Thyroid gland (tissue), 4 donors: ENCODE results near the gene ZSWIM7. TPM values are rescaled to one million over a fixed set of nuclear protein-coding genes. Genes with fewer than 3 reads are reported as not detected.
A peak's percentile ranks its signal among the peaks of the same experiment; 100 is the strongest.

Experiments
- DNase-seq, 2 donors: peaks; one replicate each; pipeline ENCODE4 v3.0.0-alpha.2; 2019
- H3K27ac ChIP-seq, 3 donors: fragments of 200-600 bp; sonication (generic); 1 replicate in 2 of 3; 2 replicates in 1 of 3; pipeline ENCODE4 v1.5.1; 2016 to 2019; ENCODE audit warnings: mild to moderate bottlenecking in 1 of 3, moderate library complexity in 1 of 3
- H3K27me3 ChIP-seq: fragments of 200-600 bp; sonication (generic); one replicate; pipeline ENCODE4 v1.5.1; 2019
- H3K36me3 ChIP-seq, 2 donors: fragments of 200-600 bp; sonication (generic); one replicate each; pipeline ENCODE4 v1.5.1; 2016 to 2019
- H3K4me1 ChIP-seq, 2 donors: fragments of 200-600 bp; sonication (generic); one replicate each; pipeline ENCODE4 v1.5.1; 2017 to 2019
- H3K4me3 ChIP-seq, 3 donors: fragments of 200-600 bp; sonication (generic); replicated peaks in 1 of 3; 1 replicate in 2 of 3; 2 replicates in 1 of 3; pipeline ENCODE4 v1.5.1; 2016; ENCODE audit warnings: mild to moderate bottlenecking in 1 of 3
- H3K9me3 ChIP-seq: fragments of 200-600 bp; sonication (generic); one replicate; pipeline ENCODE4 v1.5.1; 2017
- POLR2A ChIP-seq, 2 donors: fragments of 450-650 bp; IDR thresholded peaks; one replicate each; pipeline ENCODE4 v1.6.1; 2017; ENCODE audit warnings: antibody characterized with exemption in 2 of 2, mild to moderate bottlenecking in 2 of 2, moderate library complexity in 1 of 2
- WGBS, 2 donors: methylation state at CpG; one replicate each; pipeline ENCODE4 v1.1.5; 2017; 5-methylcytosine and 5-hydroxymethylcytosine counted together
- intact Hi-C: fragments of 100-400 bp; cut with DNase I; formaldehyde crosslinking; loops from one replicate; pipeline ENCODE4 v1.15.1; 2023
- total RNA-seq, 4 donors: library from RNA; depleted of rRNA; stranded (reverse); fragments of >200 nt; gene quantifications; one replicate each; pipeline ENCODE4 v1.2.3, GENCODE V29; 2016
- TF ChIP-seq, protein P1 (sequence below), 6 experiments: fragments of 200-600 bp in 3 of 6; fragments of 450-650 bp in 3 of 6; sonication (generic) in 3 of 6; IDR thresholded peaks; one replicate each; pipeline ENCODE4 v1.5.1; 2016 to 2019; ENCODE audit warnings: antibody characterized with exemption in 6 of 6, mild to moderate bottlenecking in 2 of 6, inconsistent platforms in 1 of 6, moderate library complexity in 1 of 6

ZSWIM7 gene, protein sequence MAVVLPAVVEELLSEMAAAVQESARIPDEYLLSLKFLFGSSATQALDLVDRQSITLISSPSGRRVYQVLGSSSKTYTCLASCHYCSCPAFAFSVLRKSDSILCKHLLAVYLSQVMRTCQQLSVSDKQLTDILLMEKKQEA
- total RNA-seq, result 10 to 100 TPM; 10.5 to 22.3 (median 13.5) TPM

GRCh38 chr17:15999141-15999973 is at the start of gene ZSWIM7, which contains the start of gene TTC19:
TSS of gene ZSWIM7 (minus strand) at chr17:15999704. CDS start at chr17:15999594, 110 bp downstream.
TSS of gene TTC19 (plus strand) at chr17:15999824. CDS start at chr17:15999849, 25 bp downstream.
- intact Hi-C loops, result loop anchor here (10.0 kb wide), 1 partner anchor 175 kb away; no protein-coding TSS in a partner anchor
- TF ChIP-seq POLR2A (IDR thresholded peaks at IDR 0.05), result peak; percentile 63 to 99
- TF ChIP-seq, protein P1, sequence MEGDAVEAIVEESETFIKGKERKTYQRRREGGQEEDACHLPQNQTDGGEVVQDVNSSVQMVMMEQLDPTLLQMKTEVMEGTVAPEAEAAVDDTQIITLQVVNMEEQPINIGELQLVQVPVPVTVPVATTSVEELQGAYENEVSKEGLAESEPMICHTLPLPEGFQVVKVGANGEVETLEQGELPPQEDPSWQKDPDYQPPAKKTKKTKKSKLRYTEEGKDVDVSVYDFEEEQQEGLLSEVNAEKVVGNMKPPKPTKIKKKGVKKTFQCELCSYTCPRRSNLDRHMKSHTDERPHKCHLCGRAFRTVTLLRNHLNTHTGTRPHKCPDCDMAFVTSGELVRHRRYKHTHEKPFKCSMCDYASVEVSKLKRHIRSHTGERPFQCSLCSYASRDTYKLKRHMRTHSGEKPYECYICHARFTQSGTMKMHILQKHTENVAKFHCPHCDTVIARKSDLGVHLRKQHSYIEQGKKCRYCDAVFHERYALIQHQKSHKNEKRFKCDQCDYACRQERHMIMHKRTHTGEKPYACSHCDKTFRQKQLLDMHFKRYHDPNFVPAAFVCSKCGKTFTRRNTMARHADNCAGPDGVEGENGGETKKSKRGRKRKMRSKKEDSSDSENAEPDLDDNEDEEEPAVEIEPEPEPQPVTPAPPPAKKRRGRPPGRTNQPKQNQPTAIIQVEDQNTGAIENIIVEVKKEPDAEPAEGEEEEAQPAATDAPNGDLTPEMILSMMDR (IDR thresholded peaks at IDR 0.05), result peak in 1 of 6 experiments; percentile 16
- peak; percentile 98 for DNase-seq
- H3K9me3 ChIP-seq, result no peaks in the 10 kb centered on the region
- 1% methylated on average over 43 to 46 of the region's 91 CpGs for WGBS, 2 donors
- H3K4me1 ChIP-seq, result peaks cover 15 to 16% of the 10 kb centered on the region in 2 donors
- peak within 1 kb of the TSS; percentile 96 to 98 (median 97) for H3K27ac ChIP-seq
- H3K4me3 ChIP-seq, result peak within 1 kb of the TSS; percentile 41 to 67 (median 51)
- no peaks in the 10 kb centered on the region for H3K27me3 ChIP-seq
- peaks cover 24 to 25% of the 10 kb centered on the region in 2 donors for H3K36me3 ChIP-seq

GRCh38 chr17:16048811-16049449 is 49.4 kb upstream of the ZSWIM7 start:
- peaks cover 21% of the 10 kb centered on the region in 2 donors for H3K36me3 ChIP-seq
- H3K4me1 ChIP-seq, result peaks cover 0 to 10% of the 10 kb centered on the region in 2 donors
- TF ChIP-seq, protein P1 (IDR thresholded peaks at IDR 0.05), result no peak
- no peak for TF ChIP-seq POLR2A (IDR thresholded peaks at IDR 0.05)
- 74 to 82% methylated on average over 14 of the region's 14 CpGs for WGBS, 2 donors
- no peaks in the 10 kb centered on the region for H3K9me3 ChIP-seq
- H3K27me3 ChIP-seq, result no peaks in the 10 kb centered on the region
- peak in 1 of 2 donors; percentile 29 for DNase-seq
- H3K27ac ChIP-seq, result peak overlapping the region in 2 of 3 donors; percentile 57 to 68
- intact Hi-C loops, result no loop called here
- no peak overlapping the region for H3K4me3 ChIP-seq

- 91 to 95% methylated on average over 3 of the region's 3 CpGs for WGBS, 2 donors
- Histone ChIP-seq H3K36me3 (peaks cover 22 to 24% of the 10 kb centered on the region in 2 donors), H3K27ac (no peak overlapping the region), H3K4me1 (peaks cover 0 to 10% of the 10 kb centered on the region in 2 donors), H3K27me3 (no peaks in the 10 kb centered on the region), H3K4me3 (no peak overlapping the region), H3K9me3 (no peaks in the 10 kb centered on the region)
- TF ChIP-seq, protein P1 (IDR thresholded peaks at IDR 0.05), result no peak
- TF ChIP-seq POLR2A (IDR thresholded peaks at IDR 0.05), result no peak
- intact Hi-C loops, result no loop called here
- DNase-seq, result no peak
Observed at GRCh38 chr17:16046966-16047365, 47.5 kb upstream of the ZSWIM7 start.

DNA sequence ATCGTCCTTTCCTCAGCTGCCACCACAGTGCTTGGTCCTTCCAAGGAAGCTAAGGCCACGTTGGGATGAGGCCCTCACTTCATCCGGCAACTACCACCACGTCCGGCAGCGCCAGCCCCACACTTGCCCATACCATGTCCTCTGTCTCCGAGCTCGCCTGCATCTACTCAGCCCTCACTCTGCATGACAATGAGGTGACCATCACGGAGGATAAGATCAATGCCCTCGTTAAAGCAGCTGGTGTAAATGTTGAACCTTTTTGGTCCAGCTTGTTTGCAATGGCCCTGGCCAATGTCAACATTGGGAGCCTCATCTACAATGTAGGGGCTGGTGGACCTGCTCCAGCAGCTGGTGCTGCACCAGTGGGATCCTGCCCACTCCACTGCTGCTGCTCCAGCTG is 45.0 kb upstream of the ZSWIM7 start:
- H3K9me3 ChIP-seq, result no peaks in the 10 kb centered on the region
- 90 to 98% methylated on average over 10 of the region's 10 CpGs for WGBS, 2 donors
- no peak overlapping the region for H3K4me3 ChIP-seq
- H3K4me1 ChIP-seq, result peaks cover 0 to 10% of the 10 kb centered on the region in 2 donors
- TF ChIP-seq, protein P1 (IDR thresholded peaks at IDR 0.05), result no peak
- no peak for TF ChIP-seq POLR2A (IDR thresholded peaks at IDR 0.05)
- peaks cover 25 to 32% of the 10 kb centered on the region in 2 donors for H3K36me3 ChIP-seq
- intact Hi-C loops, result no loop called here
- no peaks in the 10 kb centered on the region for H3K27me3 ChIP-seq
- DNase-seq, result no peak
- H3K27ac ChIP-seq, result no peak overlapping the region
